H1 (cell line): Measurements from ENCODE around the gene KIF3B. TPM values are rescaled to one million over a fixed set of nuclear protein-coding genes. Genes with fewer than 3 reads are reported as not detected.

Experiments
- CTCF ChIA-PET: fragments of 300-600 bp; sonication (Branson Sonifier 250); formaldehyde crosslinking; loops from one replicate; lab custom pipeline; 2021; ENCODE audit not compliant: partially characterized antibody; lab: Charles Lee
- POLR2A ChIA-PET: fragments of 300-600 bp; sonication (Branson Sonifier 250); formaldehyde crosslinking; loops from one replicate; lab custom pipeline; 2021; ENCODE audit warnings: inconsistent platforms; ENCODE audit not compliant: partially characterized antibody; lab: Charles Lee
- DNase-seq, 2 experiments: peaks; one replicate each; pipeline versions ENCODE4 v3.0.0 to v3.0.0-alpha.2; 2010 to 2022; ENCODE audit warnings: low spot score in 2 of 2, low read depth in 1 of 2, mixed read lengths in 1 of 2
- FAIRE-seq: peaks from 2 replicates; lab custom pipeline; 2011; peaks lifted over from hg19 to GRCh38; lab: Jason Lieb, UNC
- H2AFZ ChIP-seq: 2 replicates; pipeline ENCODE4 v1.8.1; 2012; ENCODE audit warnings: low read length, inconsistent platforms
- H2AK5ac ChIP-seq: 2 replicates; pipeline ENCODE4 v1.6.1; 2013; ENCODE audit warnings: low read depth, low read length
- H2BK120ac ChIP-seq: replicated peaks from 2 replicates; pipeline ENCODE3; 2013; ENCODE audit warnings: low read depth, low read length, inconsistent platforms
- H2BK12ac ChIP-seq: 2 replicates; pipeline ENCODE4 v1.6.1; 2013; ENCODE audit warnings: low read depth, low read length
- H2BK15ac ChIP-seq: 2 replicates; pipeline ENCODE4 v1.6.1; 2013; ENCODE audit warnings: low read length
- H2BK20ac ChIP-seq: 2 replicates; pipeline ENCODE4 v1.6.1; 2013; ENCODE audit warnings: low read length
- H2BK5ac ChIP-seq: 2 replicates; pipeline ENCODE4 v1.6.1; 2013; ENCODE audit warnings: low read depth, low read length
- H3K14ac ChIP-seq: 2 replicates; pipeline ENCODE4 v1.6.1; 2013; ENCODE audit warnings: inconsistent platforms; ENCODE audit not compliant: insufficient read length
- H3K18ac ChIP-seq: 2 replicates; pipeline ENCODE4 v1.6.1; 2013; ENCODE audit warnings: low read length; ENCODE audit errors: extremely low read depth
- H3K23ac ChIP-seq: 2 replicates; pipeline ENCODE4 v1.6.1; 2013; ENCODE audit warnings: inconsistent platforms; ENCODE audit not compliant: insufficient read length
- H3K23me2 ChIP-seq: 2 replicates; pipeline ENCODE4 v1.6.1; 2013; ENCODE audit warnings: low read depth, low read length
- H3K27ac ChIP-seq: 2 replicates; pipeline ENCODE4 v1.6.1; 2011; ENCODE audit warnings: low read depth, low read length, inconsistent platforms
- H3K27me3 ChIP-seq, 4 experiments: replicated peaks in 1 of 4; 1 replicate in 1 of 4; 2 replicates in 3 of 4; pipeline versions ENCODE4 v1.6.1 to v1.8.1; 2011 to 2013; ENCODE audit warnings: low read length in 3 of 4, mild to moderate bottlenecking in 3 of 4, inconsistent platforms in 2 of 4, mixed read lengths in 2 of 4, moderate library complexity in 1 of 4; ENCODE audit not compliant: control insufficient read depth in 3 of 4, insufficient read depth in 3 of 4; ENCODE audit errors: extremely low read depth in 1 of 4
- H3K36me3 ChIP-seq, 4 experiments: 2 replicates each; pipeline versions ENCODE4 v1.6.1 to v1.8.1; 2011 to 2013; ENCODE audit warnings: mild to moderate bottlenecking in 4 of 4, low read length in 3 of 4, moderate library complexity in 2 of 4, control low read depth in 1 of 4, inconsistent platforms in 1 of 4; ENCODE audit not compliant: insufficient read depth in 4 of 4, control insufficient read depth in 2 of 4
- H3K4ac ChIP-seq: replicated peaks from 2 replicates; pipeline ENCODE3; 2013; ENCODE audit warnings: low read length, low read depth, mixed read lengths, inconsistent platforms; ENCODE audit not compliant: insufficient read length
- H3K4me1 ChIP-seq, 4 experiments: replicated peaks in 1 of 4; 1 replicate in 1 of 4; 2 replicates in 3 of 4; pipeline versions ENCODE4 v1.6.1 to v1.8.1; 2011 to 2013; ENCODE audit warnings: low read length in 3 of 4, inconsistent platforms in 2 of 4, mixed read lengths in 1 of 4; ENCODE audit not compliant: insufficient read depth in 4 of 4, control insufficient read depth in 3 of 4
- H3K4me2 ChIP-seq, 2 experiments: 2 replicates each; pipeline versions ENCODE4 v1.6.1 to v1.8.1; 2011 to 2013; ENCODE audit warnings: low read depth in 2 of 2, low read length in 2 of 2, control low read depth in 1 of 2, inconsistent platforms in 1 of 2, mild to moderate bottlenecking in 1 of 2; ENCODE audit not compliant: insufficient read depth in 1 of 2
- H3K4me3 ChIP-seq, 4 experiments: fragments of 200-600, 300-600 bp in 1 of 4; sonication (generic), shearing (Covaris generic), sonication (Bioruptor Twin) in 1 of 4; 2 replicates each; pipeline versions ENCODE4 v1.5.1 to v1.8.1; 2011 to 2016; ENCODE audit warnings: low read length in 4 of 4, low read depth in 3 of 4, control low read depth in 2 of 4, inconsistent platforms in 2 of 4, mild to moderate bottlenecking in 2 of 4, mixed read lengths in 1 of 4, moderate library complexity in 1 of 4; ENCODE audit not compliant: insufficient read depth in 2 of 4; ENCODE audit errors: extremely low read depth in 1 of 4
- H3K56ac ChIP-seq: replicated peaks from 2 replicates; pipeline ENCODE3; 2013; ENCODE audit warnings: low read depth, mild to moderate bottlenecking, mixed read lengths, low read length, inconsistent platforms; ENCODE audit not compliant: insufficient read length
- H3K79me1 ChIP-seq: 2 replicates; pipeline ENCODE4 v1.6.1; 2013; ENCODE audit warnings: low read depth, low read length, control low read depth
- H3K79me2 ChIP-seq, 2 experiments: 2 replicates each; pipeline versions ENCODE4 v1.6.1 to v1.8.1; 2012 to 2013; ENCODE audit warnings: low read length in 2 of 2, mild to moderate bottlenecking in 2 of 2, inconsistent platforms in 1 of 2; ENCODE audit not compliant: insufficient read depth in 2 of 2, control insufficient read depth in 1 of 2
- H3K9ac ChIP-seq, 4 experiments: replicated peaks in 1 of 4; 1 replicate in 1 of 4; 2 replicates in 3 of 4; pipeline versions ENCODE4 v1.6.1 to v1.8.1; 2011 to 2013; ENCODE audit warnings: low read depth in 3 of 4, low read length in 3 of 4, control low read depth in 2 of 4, mild to moderate bottlenecking in 2 of 4, moderate library complexity in 2 of 4, inconsistent platforms in 1 of 4; ENCODE audit errors: extremely low read depth in 1 of 4
- H3K9me3 ChIP-seq, 2 experiments: 2 replicates each; pipeline versions ENCODE4 v1.6.1 to v1.8.1; 2012 to 2013; ENCODE audit warnings: mild to moderate bottlenecking in 2 of 2, moderate library complexity in 2 of 2, control low read depth in 1 of 2, inconsistent platforms in 1 of 2, low read depth in 1 of 2, low read length in 1 of 2, mixed read lengths in 1 of 2; ENCODE audit not compliant: insufficient read depth in 2 of 2
- H4K20me1 ChIP-seq, 2 experiments: replicated peaks in 1 of 2; 2 replicates each; pipeline versions ENCODE3 to v1.8.1; 2011 to 2013; ENCODE audit warnings: inconsistent platforms in 2 of 2, low read length in 2 of 2, mild to moderate bottlenecking in 1 of 2; ENCODE audit not compliant: insufficient read depth in 2 of 2, control insufficient read depth in 1 of 2
- H4K5ac ChIP-seq: 2 replicates; pipeline ENCODE4 v1.6.1; 2013; ENCODE audit warnings: low read length, low read depth, mixed read lengths, inconsistent platforms; ENCODE audit not compliant: insufficient read length
- H4K8ac ChIP-seq: 2 replicates; pipeline ENCODE4 v1.8.0; 2013; ENCODE audit warnings: mild to moderate bottlenecking, moderate library complexity, low read length, inconsistent platforms; ENCODE audit not compliant: insufficient read depth; ENCODE audit errors: extremely low read depth
- H4K91ac ChIP-seq: replicated peaks from 2 replicates; pipeline ENCODE3; 2013; ENCODE audit warnings: low read length, mixed read lengths, inconsistent platforms; ENCODE audit not compliant: insufficient read length
- FOSL1 ChIP-seq: IDR thresholded peaks from 2 replicates; pipeline ENCODE4 v1.6.1; 2011; ENCODE audit warnings: mild to moderate bottlenecking, low read depth, low read length, moderate library complexity; ENCODE audit not compliant: insufficient read depth
- WGBS, 2 experiments: shearing (Covaris generic) in 1 of 2; methylation state at CpG; one replicate each; pipeline versions ENCODE4 v1.1.6 to v1.1.7; 2013 to 2015; ENCODE audit warnings: low lambda C conversion rate in 2 of 2, mixed read lengths in 2 of 2, inconsistent platforms in 1 of 2, low coverage in 1 of 2, missing lambda C conversion rate in 1 of 2; ENCODE audit not compliant: insufficient replicate concordance in 2 of 2, insufficient coverage in 1 of 2, insufficient read length in 1 of 2; ENCODE audit errors: extremely low coverage in 1 of 2, missing lambda C conversion rate in 1 of 2; 5-methylcytosine and 5-hydroxymethylcytosine counted together
- polyA plus RNA-seq, 7 experiments: library from polyadenylated mRNA; depleted of rRNA in 3 of 7; stranded (reverse) in 5 of 7; unstranded in 2 of 7; fragments of >200 nt in 5 of 7; fragments of 200-250 nt in 2 of 7; gene quantifications; 1 replicate in 5 of 7; 2 replicates in 1 of 7; 4 replicates in 1 of 7; pipeline versions ENCODE4 v1.2.1 to v1.2.3, GENCODE V29; 2011 to 2013; ENCODE audit warnings: missing spikeins in 2 of 7, mixed read lengths in 2 of 7
- total RNA-seq: library from RNA; stranded (reverse); fragmentation: NEBNext Ultra II Directional; extraction: Animal tissue kit (Norgen Biotek cat#: 25700); gene quantifications from 2 replicates; pipeline ENCODE4 v1.2.1, GENCODE V29; 2021
- TF ChIP-seq, protein P1 (sequence below): IDR thresholded peaks from 2 replicates; pipeline ENCODE4 v1.6.1; 2012; ENCODE audit warnings: inconsistent platforms

Gene KIF3B
- total and polyA plus RNA-seq, 2 of the 8 experiments (the other 6 are each of a cell fraction or from before 2014, with no cell fraction given), result 10.1 to 22.4 TPM

DNA sequence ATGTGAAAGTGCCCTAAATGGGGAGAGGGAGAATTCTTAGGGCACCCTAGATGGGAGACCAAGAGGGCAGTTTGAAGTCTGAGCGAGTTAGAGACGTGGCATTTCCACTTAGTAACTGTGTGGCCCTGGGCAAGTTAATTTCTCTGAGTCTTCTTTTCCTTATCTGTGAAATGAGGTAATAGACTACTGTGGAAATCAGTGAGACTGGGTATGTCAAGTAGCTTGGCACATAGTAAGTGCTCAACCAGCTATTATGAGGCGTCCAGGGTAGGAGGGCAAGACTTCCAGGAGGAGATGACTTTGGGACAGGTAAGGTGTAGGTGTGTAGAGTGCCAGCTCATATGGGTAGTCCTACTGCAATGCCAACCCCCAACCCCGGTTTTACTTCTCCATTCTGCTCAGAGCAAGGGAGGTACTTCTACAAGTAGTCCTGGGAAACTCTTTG lies 770 bp downstream of the KIF3B start:
- H4K91ac ChIP-seq, result no peak overlapping the region

More for the DNA sequence above, 770 bp downstream of the KIF3B start:
- Histone ChIP-seq H3K18ac (no peak overlapping the region), H3K14ac (no peak overlapping the region), H3K9me3 (peaks cover 2 to 14% of the 10 kb centered on the region in 2 experiments; a peak in 3 of 4 replicates), H4K20me1 (no peaks in the 10 kb centered on the region), H4K8ac (no peak overlapping the region), H3K23me2 (peaks cover 8% of the 10 kb centered on the region; the same call in 1 of the 2 replicates), H2BK5ac (no peak overlapping the region), H2BK20ac (no peak overlapping the region), H3K4ac (no peak overlapping the region), H2AK5ac (no peak overlapping the region), H3K79me2 (no peaks in the 10 kb centered on the region), H3K4me3 (peak overlapping the region; percentile 70 to 87 (median 78)), H3K23ac (no peak overlapping the region), H3K79me1 (no peaks in the 10 kb centered on the region; the same call in 1 of the 2 replicates), H2BK12ac (no peak overlapping the region), H3K4me1 (peaks cover 0 to 4% (median 0%) of the 10 kb centered on the region in 4 experiments; a peak in 3 of 7 replicates), H3K4me2 (peak overlapping the region; percentile 47 to 74), H3K27me3 (no peaks in the 10 kb centered on the region), H2BK120ac (no peak overlapping the region), H3K9ac (peak overlapping the region in 1 of 4 experiments; percentile 35; a peak in 1 of 7 replicates), H3K56ac (no peak overlapping the region), H2BK15ac (no peak overlapping the region), H3K36me3 (no peaks in the 10 kb centered on the region), H4K5ac (no peak overlapping the region), H2AFZ (no peak overlapping the region), H3K27ac (no peak overlapping the region)
- POLR2A ChIA-PET, result no interaction called here
- CTCF ChIA-PET, result no interaction called here
- WGBS, 2 experiments, result 79% methylated on average over 4 of the region's 4 CpGs; no CpG with 5 or more reads in 1 of the 2 experiments
- TF ChIP-seq, protein P1, sequence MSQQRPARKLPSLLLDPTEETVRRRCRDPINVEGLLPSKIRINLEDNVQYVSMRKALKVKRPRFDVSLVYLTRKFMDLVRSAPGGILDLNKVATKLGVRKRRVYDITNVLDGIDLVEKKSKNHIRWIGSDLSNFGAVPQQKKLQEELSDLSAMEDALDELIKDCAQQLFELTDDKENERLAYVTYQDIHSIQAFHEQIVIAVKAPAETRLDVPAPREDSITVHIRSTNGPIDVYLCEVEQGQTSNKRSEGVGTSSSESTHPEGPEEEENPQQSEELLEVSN, result no peak
- TF ChIP-seq FOSL1, result no peak
- FAIRE-seq (no peak), DNase-seq (no peak)
